HCT116 (cell line): ENCODE data around the gene MUC4. TPM values are rescaled to one million over a fixed set of nuclear protein-coding genes. Genes with fewer than 3 reads are reported as not detected.

Experiments used
- ATAC-seq: fragments of 200-7000 bp; cut with Tn5 transposase; 2 replicates; pipeline ENCODE4 v1.9.1; 2020; ENCODE audit warnings: mild to moderate bottlenecking, moderate library complexity
- BruUV-seq: library from RNA; stranded (reverse); fragments of 400-500 nt; replicated peaks from 2 replicates; lab custom pipeline; 2021; lab: Mats Ljungman, UMichigan
- CTCF ChIA-PET: fragments of 300-600 bp; sonication (Branson Sonifier 250); formaldehyde crosslinking; loops from one replicate; lab custom pipeline; 2021; ENCODE audit warnings: antibody characterized with exemption; lab: Charles Lee
- POLR2A ChIA-PET: fragments of 300-600, 350-600 bp; sonication (Branson Sonifier 250); formaldehyde crosslinking; loops from one replicate; lab custom pipeline; 2021; ENCODE audit warnings: antibody characterized with exemption; lab: Charles Lee
- RAD21 ChIA-PET, 2 experiments: fragments of 300-600 bp; sonication (Branson Sonifier 250); formaldehyde crosslinking; loops; one replicate each; lab custom pipeline; 2023; ENCODE audit warnings: low total read pairs in 2 of 2; ENCODE audit not compliant: uncharacterized antibody in 2 of 2, unreplicated experiment in 2 of 2, low non-redundant PET in 1 of 2; lab: Charles Lee
- DNase-seq: peaks from one replicate; pipeline ENCODE4 v3.0.0-alpha.2; 2010; ENCODE audit warnings: low read depth, low spot score
- H2AFZ ChIP-seq: fragments of 200-600 bp; shearing (Covaris generic), sonication (generic); 2 replicates; pipeline ENCODE4 v1.6.1; 2017; ENCODE audit warnings: low read depth, mixed run types, mixed read lengths, antibody characterized with exemption, low read length; ENCODE audit not compliant: poor library complexity, severe bottlenecking
- H3K27ac ChIP-seq: 2 replicates; pipeline ENCODE4 v1.5.1; 2012; ENCODE audit warnings: low read depth, low read length
- H3K27me3 ChIP-seq: fragments of 200-600 bp; sonication (generic); 2 replicates; pipeline ENCODE4 v1.6.1; 2016; ENCODE audit warnings: mixed run types, low read length, mixed read lengths; ENCODE audit not compliant: insufficient read depth
- H3K36me3 ChIP-seq, 2 experiments: fragments of 200-500 bp in 1 of 2; fragments of 200-600 bp in 1 of 2; sonication (Bioruptor generic) in 1 of 2; sonication (generic) in 1 of 2; 2 replicates each; pipeline versions ENCODE4 v1.5.1 to v1.6.1; 2014 to 2016; ENCODE audit warnings: low read length in 2 of 2, inconsistent platforms in 1 of 2, mixed read lengths in 1 of 2, mixed run types in 1 of 2; ENCODE audit not compliant: insufficient read depth in 2 of 2, control insufficient read depth in 1 of 2
- H3K4me1 ChIP-seq, 2 experiments: fragments of 200-600 bp in 1 of 2; sonication (generic) in 1 of 2; 2 replicates each; pipeline versions ENCODE4 v1.5.1 to v1.6.1; 2012 to 2017; ENCODE audit warnings: low read length in 2 of 2, inconsistent platforms in 1 of 2, mild to moderate bottlenecking in 1 of 2, mixed read lengths in 1 of 2, mixed run types in 1 of 2, moderate library complexity in 1 of 2; ENCODE audit not compliant: insufficient read depth in 2 of 2, control insufficient read depth in 1 of 2
- H3K4me2 ChIP-seq: fragments of 200-600 bp; sonication (generic); 2 replicates; pipeline ENCODE4 v1.6.1; 2017; ENCODE audit warnings: mixed run types, low read length, mixed read lengths
- H3K4me3 ChIP-seq, 2 experiments: fragments of 200-600 bp in 1 of 2; sonication (generic) in 1 of 2; replicated peaks in 1 of 2; 2 replicates each; pipeline ENCODE4 v1.5.1; 2011 to 2016; ENCODE audit warnings: low read length in 2 of 2, control low read depth in 1 of 2, low read depth in 1 of 2, mild to moderate bottlenecking in 1 of 2, mixed read lengths in 1 of 2, mixed run types in 1 of 2
- H3K79me2 ChIP-seq: fragments of 200-600 bp; sonication (generic); 2 replicates; pipeline ENCODE4 v1.6.1; 2017; ENCODE audit warnings: mild to moderate bottlenecking, mixed run types, low read length, moderate library complexity, mixed read lengths; ENCODE audit not compliant: insufficient read depth
- H3K9ac ChIP-seq: fragments of 200-600 bp; sonication (generic); 2 replicates; pipeline ENCODE4 v1.6.1; 2016; ENCODE audit warnings: low read length, mixed read lengths
- H3K9me2 ChIP-seq: fragments of 200-600 bp; sonication (generic), shearing (Covaris generic); 2 replicates; pipeline ENCODE4 v1.6.1; 2017; ENCODE audit warnings: mixed run types, mild to moderate bottlenecking, moderate library complexity; ENCODE audit not compliant: insufficient read depth
- H3K9me3 ChIP-seq, 2 experiments: fragments of 200-500 bp in 1 of 2; fragments of 200-600 bp in 1 of 2; sonication (Bioruptor generic) in 1 of 2; sonication (generic) in 1 of 2; 2 replicates each; pipeline ENCODE4 v1.6.1; 2014 to 2017; ENCODE audit warnings: low read length in 2 of 2, mixed read lengths in 2 of 2, inconsistent platforms in 1 of 2, low read depth in 1 of 2, mild to moderate bottlenecking in 1 of 2, mixed run types in 1 of 2, moderate library complexity in 1 of 2; ENCODE audit not compliant: control insufficient read depth in 1 of 2, insufficient read depth in 1 of 2
- H4K20me1 ChIP-seq: fragments of 200-600 bp; sonication (generic), shearing (Covaris generic); 2 replicates; pipeline ENCODE4 v1.6.1; 2017; ENCODE audit warnings: mixed run types, mild to moderate bottlenecking, moderate library complexity; ENCODE audit not compliant: insufficient read depth
- ATF3 ChIP-seq: IDR thresholded peaks from 2 replicates; pipeline ENCODE4 v1.6.1; 2012
- CBX3 ChIP-seq: IDR thresholded peaks from 2 replicates; pipeline ENCODE4 v1.6.1; 2012; ENCODE audit warnings: low read depth
- CEBPB ChIP-seq: IDR thresholded peaks from 2 replicates; pipeline ENCODE4 v1.6.1; 2012; ENCODE audit warnings: low read depth
- EGR1 ChIP-seq: IDR thresholded peaks from 2 replicates; pipeline ENCODE4 v1.6.1; 2012; ENCODE audit warnings: low read depth
- ELF1 ChIP-seq: IDR thresholded peaks from 2 replicates; pipeline ENCODE4 v1.6.1; 2012; ENCODE audit warnings: low read depth, borderline replicate concordance
- EZH2 ChIP-seq: fragments of 200-600 bp; sonication (generic); IDR thresholded peaks from 2 replicates; pipeline ENCODE4 v1.6.1; 2017; ENCODE audit warnings: antibody characterized with exemption, mixed run types
- EZH2phosphoT487 ChIP-seq: fragments of 200-600 bp; IDR thresholded peaks from 2 replicates; pipeline ENCODE4 v1.6.1; 2018; ENCODE audit warnings: antibody characterized with exemption, borderline replicate concordance
- FOSL1 ChIP-seq: IDR thresholded peaks from 2 replicates; pipeline ENCODE4 v1.6.1; 2012; ENCODE audit warnings: low read depth
- MAX ChIP-seq: IDR thresholded peaks from 2 replicates; pipeline ENCODE4 v1.6.1; 2012
- POLR2A ChIP-seq: IDR thresholded peaks from 2 replicates; pipeline ENCODE4 v1.7.0; 2011; ENCODE audit warnings: borderline replicate concordance; ENCODE audit not compliant: insufficient read depth, insufficient read length; ENCODE audit errors: extremely low read depth
- POLR2AphosphoS5 ChIP-seq: IDR thresholded peaks from 2 replicates; pipeline ENCODE4 v1.6.1; 2011; ENCODE audit warnings: mild to moderate bottlenecking, low read depth, low read length, moderate library complexity
- RAD21 ChIP-seq: IDR thresholded peaks from 2 replicates; pipeline ENCODE4 v1.6.1; 2012; ENCODE audit warnings: low read depth, mild to moderate bottlenecking
- REST ChIP-seq: IDR thresholded peaks from 2 replicates; pipeline ENCODE4 v1.6.1; 2012; ENCODE audit warnings: low read depth
- SP1 ChIP-seq: IDR thresholded peaks from 2 replicates; pipeline ENCODE4 v1.6.1; 2012; ENCODE audit warnings: low read depth
- SRF ChIP-seq: IDR thresholded peaks from 2 replicates; pipeline ENCODE4 v1.6.1; 2012; ENCODE audit warnings: low read depth
- TCF7L2 ChIP-seq: IDR thresholded peaks from 2 replicates; pipeline ENCODE4 v1.7.0; 2011; ENCODE audit warnings: borderline replicate concordance, inconsistent platforms; ENCODE audit not compliant: insufficient read depth, insufficient read length; ENCODE audit errors: extremely low read depth
- ZFX ChIP-seq: fragments of 450-650 bp; IDR thresholded peaks from 2 replicates; pipeline ENCODE4 v1.6.1; 2017
- intact Hi-C: fragments of 100-400 bp; cut with micrococcal nuclease; formaldehyde crosslinking; loops from 2 replicates; pipeline ENCODE4 v1.10.0; 2022
- total RNA-seq: library from RNA; stranded (reverse); gene quantifications from one replicate; pipeline ENCODE4 v1.2.1, GENCODE V29; 2021; ENCODE audit not compliant: unreplicated experiment
- TF ChIP-seq, protein P1 (sequence below), 3 experiments: fragments of 200-600 bp in 1 of 3; sonication (generic) in 1 of 3; IDR thresholded peaks in 2 of 3; conservative IDR thresholded peaks in 1 of 3; 2 replicates each; pipeline ENCODE4 v1.5.1; 2012 to 2017; ENCODE audit warnings: low read depth in 2 of 3, low read length in 2 of 3, antibody characterized with exemption in 1 of 3, borderline replicate concordance in 1 of 3, control low read depth in 1 of 3, mild to moderate bottlenecking in 1 of 3, mixed read lengths in 1 of 3, mixed run types in 1 of 3, moderate library complexity in 1 of 3; ENCODE audit not compliant: insufficient read depth in 1 of 3
- TF ChIP-seq, protein P2 (sequence below): IDR thresholded peaks from 2 replicates; pipeline ENCODE4 v1.6.1; 2011; ENCODE audit warnings: mild to moderate bottlenecking, low read length, moderate library complexity; ENCODE audit not compliant: insufficient replicate concordance; ENCODE audit errors: extremely low read depth

The MUC4 gene
- total RNA-seq, 1 experiment from 2014 or later = 0.64 TPM

GRCh38 chr3:195711813-195712534 is 99.8 kb downstream of the MUC4 start:
- ChIA-PET POLR2A (no interaction called here), CTCF (no interaction called here), RAD21 (no interaction called here)
- Histone ChIP-seq H4K20me1 (no peaks in the 10 kb centered on the region), H3K27me3 (no peaks in the 10 kb centered on the region), H3K4me1 (peaks cover 15 to 19% of the 10 kb centered on the region in 2 experiments), H3K9me3 (no peaks in the 10 kb centered on the region), H3K9me2 (0 out of 2 replicates have a peak, but pooled peaks cover 3% of the 10 kb centered on the region), H3K4me3 (no peak overlapping the region), H3K27ac (no peak overlapping the region), H3K36me3 (no peaks in the 10 kb centered on the region), H2AFZ (no peak overlapping the region), H3K79me2 (no peaks in the 10 kb centered on the region), H3K9ac (no peak overlapping the region), H3K4me2 (no peak overlapping the region)
- no peak; the same call in 1 of the 2 replicates for ATAC-seq
- BruUV-seq = no TSS peak
- DNase-seq = no peak
- no peak for TF ChIP-seq EZH2
- no peak for TF ChIP-seq ATF3
- no peak for TF ChIP-seq SP1
- TF ChIP-seq FOSL1 = no peak
- TF ChIP-seq POLR2A = no peak
- TF ChIP-seq, protein P1, sequence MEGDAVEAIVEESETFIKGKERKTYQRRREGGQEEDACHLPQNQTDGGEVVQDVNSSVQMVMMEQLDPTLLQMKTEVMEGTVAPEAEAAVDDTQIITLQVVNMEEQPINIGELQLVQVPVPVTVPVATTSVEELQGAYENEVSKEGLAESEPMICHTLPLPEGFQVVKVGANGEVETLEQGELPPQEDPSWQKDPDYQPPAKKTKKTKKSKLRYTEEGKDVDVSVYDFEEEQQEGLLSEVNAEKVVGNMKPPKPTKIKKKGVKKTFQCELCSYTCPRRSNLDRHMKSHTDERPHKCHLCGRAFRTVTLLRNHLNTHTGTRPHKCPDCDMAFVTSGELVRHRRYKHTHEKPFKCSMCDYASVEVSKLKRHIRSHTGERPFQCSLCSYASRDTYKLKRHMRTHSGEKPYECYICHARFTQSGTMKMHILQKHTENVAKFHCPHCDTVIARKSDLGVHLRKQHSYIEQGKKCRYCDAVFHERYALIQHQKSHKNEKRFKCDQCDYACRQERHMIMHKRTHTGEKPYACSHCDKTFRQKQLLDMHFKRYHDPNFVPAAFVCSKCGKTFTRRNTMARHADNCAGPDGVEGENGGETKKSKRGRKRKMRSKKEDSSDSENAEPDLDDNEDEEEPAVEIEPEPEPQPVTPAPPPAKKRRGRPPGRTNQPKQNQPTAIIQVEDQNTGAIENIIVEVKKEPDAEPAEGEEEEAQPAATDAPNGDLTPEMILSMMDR (IDR thresholded peaks at IDR 0.05 in 2 of 3, conservative IDR thresholded peaks at IDR 0.05 in 1 of 3; ENCODE audit: borderline replicate concordance in 1 of 3, insufficient read depth in 1 of 3, low read depth in 2 of 3, low read length in 2 of 3) = no peak
- TF ChIP-seq EGR1 = no peak
- no peak for TF ChIP-seq ELF1
- no peak for TF ChIP-seq EZH2phosphoT487
- TF ChIP-seq ZFX = no peak
- no peak for TF ChIP-seq TCF7L2
- no peak for TF ChIP-seq CBX3
- no peak for TF ChIP-seq RAD21
- TF ChIP-seq CEBPB = no peak
- TF ChIP-seq, protein P2, sequence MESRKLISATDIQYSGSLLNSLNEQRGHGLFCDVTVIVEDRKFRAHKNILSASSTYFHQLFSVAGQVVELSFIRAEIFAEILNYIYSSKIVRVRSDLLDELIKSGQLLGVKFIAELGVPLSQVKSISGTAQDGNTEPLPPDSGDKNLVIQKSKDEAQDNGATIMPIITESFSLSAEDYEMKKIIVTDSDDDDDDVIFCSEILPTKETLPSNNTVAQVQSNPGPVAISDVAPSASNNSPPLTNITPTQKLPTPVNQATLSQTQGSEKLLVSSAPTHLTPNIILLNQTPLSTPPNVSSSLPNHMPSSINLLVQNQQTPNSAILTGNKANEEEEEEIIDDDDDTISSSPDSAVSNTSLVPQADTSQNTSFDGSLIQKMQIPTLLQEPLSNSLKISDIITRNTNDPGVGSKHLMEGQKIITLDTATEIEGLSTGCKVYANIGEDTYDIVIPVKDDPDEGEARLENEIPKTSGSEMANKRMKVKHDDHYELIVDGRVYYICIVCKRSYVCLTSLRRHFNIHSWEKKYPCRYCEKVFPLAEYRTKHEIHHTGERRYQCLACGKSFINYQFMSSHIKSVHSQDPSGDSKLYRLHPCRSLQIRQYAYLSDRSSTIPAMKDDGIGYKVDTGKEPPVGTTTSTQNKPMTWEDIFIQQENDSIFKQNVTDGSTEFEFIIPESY = no peak
- no peak for TF ChIP-seq REST
- no peak for TF ChIP-seq SRF
- TF ChIP-seq POLR2AphosphoS5 = no peak
- no peak for TF ChIP-seq MAX
- intact Hi-C loops = no loop called here
